Islet of Langerhans (tissue), 1 donor: ENCODE measurements around the gene RPE65.
A peak's percentile ranks its signal among the peaks of the same experiment; 100 is the strongest.
"Not testable (repeated sequence)": the region's sequence is repeated elsewhere in the genome, so short reads cannot be mapped to it uniquely, and the experiment has no call there.

Experiments
- FAIRE-seq: peaks from one replicate; lab custom pipeline; 2011; peaks lifted over from hg19 to GRCh38; lab: Jason Lieb, UNC

RPE65 gene

GRCh38 chr1:68448365-68448764 lies 1.4 kb downstream of the RPE65 start:
- no peak for FAIRE-seq

- FAIRE-seq, result no peak
Observed at GRCh38 chr1:68445709-68446108, 4.0 kb downstream of the RPE65 start.

GRCh38 chr1:68442822-68443556 lies 6.8 kb downstream of the RPE65 start:
- FAIRE-seq, result peak; percentile 89

GRCh38 chr1:68442006-68442405 lies 7.7 kb downstream of the RPE65 start:
- FAIRE-seq, result no peak

GRCh38 chr1:68438310-68438709 lies 11.4 kb downstream of the RPE65 start:
- FAIRE-seq, result no peak

- no peak for FAIRE-seq
Observed at GRCh38 chr1:68433395-68433794, 16.4 kb downstream of the RPE65 start.

GRCh38 chr1:68431076-68431475 lies 18.7 kb downstream of the RPE65 start:
- no peak for FAIRE-seq

GRCh38 chr1:68429233-68429808 lies 20.4 kb downstream of the RPE65 start:
- no peak for FAIRE-seq

- peak; percentile 21 for FAIRE-seq
Observed at GRCh38 chr1:68426594-68426993, 23.2 kb downstream of the RPE65 start.

- FAIRE-seq, result no peak
Observed at GRCh38 chr1:68421350-68421749, 28.4 kb downstream of the RPE65 start.

GRCh38 chr1:68409426-68409825 lies 40.3 kb downstream of the RPE65 start:
- peak; percentile 33 for FAIRE-seq

GRCh38 chr1:68401506-68401905 lies 48.2 kb downstream of the RPE65 start:
- FAIRE-seq, result no peak

GRCh38 chr1:68395575-68395974 lies 54.2 kb downstream of the RPE65 start:
- FAIRE-seq, result not testable (repeated sequence)

GRCh38 chr1:68392474-68392873 lies 57.3 kb downstream of the RPE65 start:
- not testable (repeated sequence) for FAIRE-seq

GRCh38 chr1:68385798-68386524 lies 63.8 kb downstream of the RPE65 start:
- not testable (repeated sequence) for FAIRE-seq

GRCh38 chr1:68384872-68385411 lies 64.8 kb downstream of the RPE65 start:
- FAIRE-seq, result no peak

- FAIRE-seq, result peak; percentile 100
Observed at GRCh38 chr1:68384321-68384813, 65.4 kb downstream of the RPE65 start.

- FAIRE-seq, result no peak
Observed at GRCh38 chr1:68383092-68383491, 66.7 kb downstream of the RPE65 start.

GRCh38 chr1:68379085-68379478 lies 70.7 kb downstream of the RPE65 start:
- no peak for FAIRE-seq
